Measurements from ENCODE around the gene ATP2B2. TPM values are rescaled to one million over a fixed set of nuclear protein-coding genes. Genes with fewer than 3 reads are reported as not detected.

The ATP2B2 gene
- total and polyA plus RNA-seq, 2 donors (not counting 1 experiment from before 2014, with no cell fraction given): not detected

- no peak overlapping the region for H2AFZ ChIP-seq (ENCODE audit: insufficient read depth, low read depth, low read length, poor library complexity, severe bottlenecking)
- no peak overlapping the region for H3K27ac ChIP-seq (ENCODE audit: low read length in 2 of 2)
- no peaks in the 10 kb centered on the region for H3K36me3 ChIP-seq (replicated peaks in 1 of 2; ENCODE audit: control extremely low read depth in 1 of 2, control insufficient read depth in 1 of 2, extremely low read depth in 1 of 2, insufficient read depth in 2 of 2, low read length in 1 of 2)
- Mint-ChIP-seq H3K9me3 (ENCODE audit: insufficient read depth) (no peaks in the 10 kb centered on the region), H3K27me3 (peaks cover 15% of the 10 kb centered on the region), H3K27ac (no peak overlapping the region), H3K4me3 (no peak overlapping the region), H3K4me1 (no peaks in the 10 kb centered on the region)
- H3K4me3 ChIP-seq (ENCODE audit: control extremely low read depth in 1 of 5, extremely low read depth in 1 of 5, insufficient read depth in 1 of 5, low read depth in 2 of 5, low read length in 4 of 5): no peak overlapping the region
- TF ChIP-seq EZH2 (IDR thresholded peaks at IDR 0.05; ENCODE audit: borderline replicate concordance, insufficient read depth, low read depth, low read length, poor library complexity, severe bottlenecking) (no peak), CTCF (IDR thresholded peaks at IDR 0.05) (no peak)
- no peaks in the 10 kb centered on the region for H3K9me3 ChIP-seq (ENCODE audit: control extremely low read depth in 1 of 3, control insufficient read depth in 2 of 3, insufficient read depth in 1 of 3, low read length in 2 of 3)
- ChIA-PET POLR2A (no interaction called here), CTCF (no interaction called here)
- no peaks in the 10 kb centered on the region for H3K79me2 ChIP-seq (ENCODE audit: control insufficient read depth, insufficient read depth, low read length)
- no peak overlapping the region for H3K4me2 ChIP-seq (replicated peaks; ENCODE audit: low read depth, low read length, poor library complexity, severe bottlenecking)
- intact Hi-C loops (cut with micrococcal nuclease): no loop called here
- DNase-seq (no peak), ATAC-seq (ENCODE audit: low read depth) (no peak)
- H3K9ac ChIP-seq (ENCODE audit: low read length): no peak overlapping the region
- 73% methylated on average over 4 of the region's 4 CpGs for WGBS (ENCODE audit: insufficient coverage)
- H3K27me3 ChIP-seq (replicated peaks in 1 of 4; ENCODE audit: control extremely low read depth in 1 of 4, control insufficient read depth in 3 of 4, insufficient read depth in 4 of 4, low read length in 3 of 4): peaks cover 0 to 4% (median 1%) of the 10 kb centered on the region in 4 experiments
- no peaks in the 10 kb centered on the region for H3K4me1 ChIP-seq (ENCODE audit: control insufficient read depth in 2 of 2, insufficient read depth in 2 of 2, low read length in 2 of 2)
- no peaks in the 10 kb centered on the region for H4K20me1 ChIP-seq (ENCODE audit: control insufficient read depth, insufficient read depth, low read length, poor library complexity, severe bottlenecking)
Observed at GRCh38 chr3:10497439-10497838, 7.9 kb downstream of the ATP2B2 start.

- H3K9ac ChIP-seq (ENCODE audit: low read length): no peak overlapping the region
- H3K79me2 ChIP-seq (ENCODE audit: control insufficient read depth, insufficient read depth, low read length): no peaks in the 10 kb centered on the region
- ChIA-PET POLR2A (no interaction called here), CTCF (interaction anchor here (1.0 kb wide), 1 partner anchor 152 kb away, joined by 3 read pairs; no protein-coding TSS in a partner anchor)
- Mint-ChIP-seq H3K4me3 (no peak overlapping the region), H3K9me3 (ENCODE audit: insufficient read depth) (no peaks in the 10 kb centered on the region), H3K27ac (no peak overlapping the region), H3K4me1 (no peaks in the 10 kb centered on the region), H3K27me3 (peaks cover 15% of the 10 kb centered on the region)
- H3K9me3 ChIP-seq (ENCODE audit: control extremely low read depth in 1 of 3, control insufficient read depth in 2 of 3, insufficient read depth in 1 of 3, low read length in 2 of 3): no peaks in the 10 kb centered on the region
- ATAC-seq (ENCODE audit: low read depth) (no peak), DNase-seq (no peak)
- H3K27ac ChIP-seq (ENCODE audit: low read length in 2 of 2): no peak overlapping the region
- H3K27me3 ChIP-seq (replicated peaks in 1 of 4; ENCODE audit: control extremely low read depth in 1 of 4, control insufficient read depth in 3 of 4, insufficient read depth in 4 of 4, low read length in 3 of 4): peaks cover 0 to 4% (median 1%) of the 10 kb centered on the region in 4 experiments
- H4K20me1 ChIP-seq (ENCODE audit: control insufficient read depth, insufficient read depth, low read length, poor library complexity, severe bottlenecking): no peaks in the 10 kb centered on the region
- no peaks in the 10 kb centered on the region for H3K4me1 ChIP-seq (ENCODE audit: control insufficient read depth in 2 of 2, insufficient read depth in 2 of 2, low read length in 2 of 2)
- intact Hi-C loops (cut with micrococcal nuclease): no loop called here
- H3K4me2 ChIP-seq (replicated peaks; ENCODE audit: low read depth, low read length, poor library complexity, severe bottlenecking): no peak overlapping the region
- no peak overlapping the region for H2AFZ ChIP-seq (ENCODE audit: insufficient read depth, low read depth, low read length, poor library complexity, severe bottlenecking)
- H3K36me3 ChIP-seq (replicated peaks in 1 of 2; ENCODE audit: control extremely low read depth in 1 of 2, control insufficient read depth in 1 of 2, extremely low read depth in 1 of 2, insufficient read depth in 2 of 2, low read length in 1 of 2): no peaks in the 10 kb centered on the region
- H3K4me3 ChIP-seq (ENCODE audit: control extremely low read depth in 1 of 5, extremely low read depth in 1 of 5, insufficient read depth in 1 of 5, low read depth in 2 of 5, low read length in 4 of 5): no peak overlapping the region
- TF ChIP-seq EZH2 (IDR thresholded peaks at IDR 0.05; ENCODE audit: borderline replicate concordance, insufficient read depth, low read depth, low read length, poor library complexity, severe bottlenecking): no peak
- TF ChIP-seq CTCF (IDR thresholded peaks at IDR 0.05): no peak
- WGBS (ENCODE audit: insufficient coverage): 82% methylated on average over 11 of the region's 11 CpGs
Observed at GRCh38 chr3:10496121-10496863, 9.1 kb downstream of the ATP2B2 start.

Data from B cell (primary cell).